GM18868 (cell line): ENCODE results near the gene PAX6.
A peak's percentile ranks its signal among the peaks of the same experiment; 100 is the strongest.

Experiments used
- ATAC-seq: cut with Tn5 transposase; IDR thresholded peaks from one replicate; pipeline ENCODE4 v1.9.1; 2021; ENCODE audit warnings: mild to moderate bottlenecking, moderate library complexity; ENCODE audit not compliant: unreplicated experiment

The PAX6 gene

GRCh38 chr11:31799435-31800397 is 11.4 kb downstream of the PAX6 start:
- ATAC-seq: no peak

- peak; percentile 81 for ATAC-seq
Observed at GRCh38 chr11:31798554-31799434, 12.3 kb downstream of the PAX6 start.

GRCh38 chr11:31798057-31798553 is 13.0 kb downstream of the PAX6 start:
- no peak for ATAC-seq

GRCh38 chr11:31797190-31798056 is 13.7 kb downstream of the PAX6 start:
- no peak for ATAC-seq

GRCh38 chr11:31796499-31797189 is 14.5 kb downstream of the PAX6 start:
- no peak for ATAC-seq

GRCh38 chr11:31795706-31796498 is 15.2 kb downstream of the PAX6 start:
- no peak for ATAC-seq

- ATAC-seq: no peak
Observed at GRCh38 chr11:31794548-31794947, 16.6 kb downstream of the PAX6 start.

GRCh38 chr11:31793264-31793663 is 17.9 kb downstream of the PAX6 start:
- no peak for ATAC-seq

- ATAC-seq: no peak
Observed at GRCh38 chr11:31792456-31792855, 18.7 kb downstream of the PAX6 start.

- ATAC-seq: no peak
Observed at GRCh38 chr11:31792036-31792435, 19.1 kb downstream of the PAX6 start.

- ATAC-seq: no peak
Observed at GRCh38 chr11:31790649-31791048, 20.5 kb downstream of the PAX6 start.

GRCh38 chr11:31788085-31788484 is 23.0 kb downstream of the PAX6 start:
- ATAC-seq: no peak

GRCh38 chr11:31786996-31787685 is 24.0 kb downstream of the PAX6 start:
- no peak for ATAC-seq

GRCh38 chr11:31784611-31785010 is 26.5 kb downstream of the PAX6 start:
- no peak for ATAC-seq

- ATAC-seq: no peak
Observed at GRCh38 chr11:31783252-31783651, 27.9 kb downstream of the PAX6 start.

- no peak for ATAC-seq
Observed at GRCh38 chr11:31782257-31782656, 28.9 kb downstream of the PAX6 start.

GRCh38 chr11:31780480-31780971 is 30.6 kb downstream of the PAX6 start:
- no peak for ATAC-seq

GRCh38 chr11:31780078-31780477 is 31.0 kb downstream of the PAX6 start:
- no peak for ATAC-seq
